NCI-H69 (cell line): ENCODE measurements around the gene DACT3.

ENCODE experiments used
- DNase-seq: peaks from one replicate; lab custom pipeline; 2025; lab: John Stamatoyannopoulos, UW

DACT3 gene

GRCh38 chr19:46665072-46665471, 4.1 kb upstream of the DACT3 start:
- DNase-seq, result no peak

- DNase-seq, result peak; percentile 92
Observed at GRCh38 chr19:46661735-46662592, 982 bp upstream of the DACT3 start.

GRCh38 chr19:46660551-46661019, 397 bp downstream of the DACT3 start:
- peak; percentile 54 for DNase-seq

- peak; percentile 49 for DNase-seq
Observed at GRCh38 chr19:46660008-46660517, 919 bp downstream of the DACT3 start.

GRCh38 chr19:46659151-46660007, 1.6 kb downstream of the DACT3 start:
- DNase-seq, result peak; percentile 30

- no peak for DNase-seq
Observed at GRCh38 chr19:46656541-46656940, 4.4 kb downstream of the DACT3 start.

- no peak for DNase-seq
Observed at GRCh38 chr19:46654621-46655152, 6.3 kb downstream of the DACT3 start.

GRCh38 chr19:46650445-46650844, 10.5 kb downstream of the DACT3 start:
- no peak for DNase-seq

GRCh38 chr19:46648961-46649960, 11.7 kb downstream of the DACT3 start:
- no peak for DNase-seq

GRCh38 chr19:46648060-46648960, 12.7 kb downstream of the DACT3 start:
- DNase-seq, result no peak

GRCh38 chr19:46646402-46646801, 14.6 kb downstream of the DACT3 start:
- no peak for DNase-seq

- DNase-seq, result no peak
Observed at GRCh38 chr19:46644720-46645119, 16.3 kb downstream of the DACT3 start.

- DNase-seq, result no peak
Observed at GRCh38 chr19:46640656-46641055, 20.3 kb downstream of the DACT3 start.

GRCh38 chr19:46639358-46640182, 21.4 kb downstream of the DACT3 start:
- peak; percentile 70 for DNase-seq

- no peak for DNase-seq
Observed at GRCh38 chr19:46637224-46637623, 23.8 kb downstream of the DACT3 start.

GRCh38 chr19:46635920-46636761, 24.8 kb downstream of the DACT3 start, which contains the start of gene GNG8:
GNG8 (minus strand) TSS chr19:46636202; CDS start chr19:46634682, 1,520 bp downstream.
- peak; percentile 61 for DNase-seq

GRCh38 chr19:46634656-46635218, 26.2 kb downstream of the DACT3 start:
- peak; percentile 96 for DNase-seq
